Stimulated activated CD4-positive, alpha-beta T cell treated with anti-CD3 and anti-CD28 coated beads, Interleukin-1b, Interleukin-23, amount 100 ng/mL, for 24 hours (primary cell): ENCODE data around the gene WIPF3.

Experiments used
- DNase-seq, 4 experiments: peaks; one replicate each; pipeline ENCODE4 v3.0.0-alpha.2; 2020; ENCODE audit warnings: low read depth in 4 of 4, low spot score in 1 of 4

The WIPF3 gene, protein sequence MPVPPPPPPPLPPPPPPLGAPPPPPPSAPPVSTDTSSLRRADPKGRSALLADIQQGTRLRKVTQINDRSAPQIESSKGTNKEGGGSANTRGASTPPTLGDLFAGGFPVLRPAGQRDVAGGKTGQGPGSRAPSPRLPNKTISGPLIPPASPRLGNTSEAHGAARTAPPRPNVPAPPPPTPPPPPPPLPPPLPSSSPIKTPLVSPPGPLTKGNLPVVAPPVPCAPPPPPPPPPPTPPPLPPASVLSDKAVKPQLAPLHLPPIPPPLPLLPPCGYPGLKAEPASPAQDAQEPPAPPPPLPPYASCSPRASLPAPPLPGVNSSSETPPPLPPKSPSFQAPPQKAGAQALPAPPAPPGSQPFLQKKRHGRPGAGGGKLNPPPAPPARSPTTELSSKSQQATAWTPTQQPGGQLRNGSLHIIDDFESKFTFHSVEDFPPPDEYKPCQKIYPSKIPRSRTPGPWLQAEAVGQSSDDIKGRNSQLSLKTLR

DNA sequence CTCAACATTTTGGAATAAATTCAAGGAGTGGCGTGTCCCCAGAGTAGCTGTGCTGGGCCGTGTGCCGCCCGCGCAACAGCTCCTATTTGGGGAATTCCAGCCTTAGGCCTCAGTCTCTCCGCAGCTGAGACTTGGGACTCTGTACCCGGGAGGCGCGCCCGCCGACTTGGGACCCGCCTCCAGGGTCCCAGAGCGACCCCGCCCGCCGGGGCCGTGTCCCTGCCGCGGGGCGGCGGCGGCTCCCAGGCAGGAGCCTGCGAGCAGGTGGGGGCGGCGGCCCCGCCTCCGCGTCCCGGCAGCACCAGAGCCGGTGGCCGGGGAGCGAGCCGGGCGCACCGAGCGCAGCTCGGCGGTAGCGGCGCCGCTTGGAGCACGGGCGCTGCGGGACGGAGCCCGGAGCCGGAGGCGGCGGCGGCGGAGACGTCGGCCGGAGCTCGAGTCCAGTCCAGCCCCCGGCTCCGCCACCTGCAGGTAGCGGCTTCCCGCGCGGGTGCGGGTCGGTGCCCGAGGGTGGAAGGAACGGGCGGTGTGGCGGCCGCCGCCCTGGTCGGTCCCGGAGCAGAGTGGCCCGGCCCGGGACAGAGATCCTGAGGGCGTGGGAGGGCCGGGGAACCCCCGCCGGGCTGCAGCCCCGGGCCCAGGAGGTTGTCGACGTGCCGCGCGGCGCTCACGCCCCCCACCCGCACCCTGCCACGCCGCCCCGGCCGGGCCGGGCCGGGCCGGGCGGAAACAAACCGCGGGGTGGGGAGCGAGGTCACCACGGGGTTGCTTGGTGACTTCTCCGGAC lies at the start of gene WIPF3:
Gene WIPF3, plus strand, starts transcription at position 301 of the 787 bp plus-strand sequence. CDS start 28,217 bp downstream, outside the sequence.
- DNase-seq, result no peak

- DNase-seq, result no peak
These were observed 43.0 kb upstream of the WIPF3 start for GRCh38 chr7:29763266-29763665.

GRCh38 chr7:29764227-29764626 lies 42.1 kb upstream of the WIPF3 start:
- no peak for DNase-seq

GRCh38 chr7:29765490-29765889 lies 40.8 kb upstream of the WIPF3 start:
- DNase-seq, result no peak

- DNase-seq, result no peak
These were observed 35.9 kb upstream of the WIPF3 start for GRCh38 chr7:29770371-29770770.

DNA sequence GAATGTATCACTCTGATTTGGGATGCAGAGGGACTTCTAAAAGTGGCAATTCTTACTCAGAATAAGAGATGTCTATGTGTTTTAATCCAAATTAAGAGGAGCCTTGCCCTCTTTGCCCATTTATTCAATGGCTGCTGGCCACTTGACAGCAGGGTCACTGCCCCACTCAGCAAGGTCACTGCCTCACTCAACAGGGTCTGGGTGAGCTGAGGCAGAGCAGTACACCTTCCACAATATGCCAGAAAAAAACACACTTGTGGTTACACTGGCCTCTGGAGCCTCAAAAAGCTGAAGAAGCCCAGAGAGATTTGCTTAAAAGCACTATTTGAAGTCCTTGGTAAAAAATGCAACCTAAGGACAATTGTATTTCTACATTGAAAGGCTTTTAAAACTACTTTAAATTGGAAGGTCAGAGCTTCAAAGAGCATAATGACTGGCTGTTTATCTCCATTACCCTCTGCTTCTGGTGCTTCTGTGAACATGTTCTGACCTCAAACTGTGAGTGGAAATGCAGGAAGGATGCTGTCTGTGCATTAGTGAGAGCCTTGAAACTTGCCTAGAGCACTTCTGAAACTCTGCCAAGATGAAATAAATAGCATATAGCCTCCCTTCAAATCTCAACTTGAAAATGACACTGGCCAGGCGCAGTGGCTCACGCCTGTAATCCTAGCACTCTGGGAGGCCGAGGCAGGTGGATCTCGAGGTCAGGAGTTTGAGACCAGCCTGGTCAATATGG lies 35.1 kb upstream of the WIPF3 start:
- no peak for DNase-seq

DNA sequence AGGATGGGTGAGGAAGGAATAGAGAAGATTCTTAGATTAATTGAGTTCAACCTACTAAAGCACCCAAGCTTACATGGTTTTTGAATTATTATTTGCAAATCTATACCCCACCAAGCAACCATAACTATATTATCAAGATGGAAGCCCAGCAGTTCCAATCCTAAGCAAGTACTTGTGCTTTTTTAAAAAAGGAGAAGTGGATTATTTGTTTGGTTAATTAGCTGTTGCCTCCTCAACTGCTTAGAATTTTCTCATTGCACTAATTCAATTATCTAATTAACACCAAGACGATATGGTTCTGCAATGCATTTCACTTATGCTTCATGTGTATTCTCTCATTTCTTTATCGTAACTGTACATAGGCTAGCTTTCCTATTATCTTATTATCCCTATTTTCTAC lies 27.3 kb upstream of the WIPF3 start:
- DNase-seq, result no peak

DNA sequence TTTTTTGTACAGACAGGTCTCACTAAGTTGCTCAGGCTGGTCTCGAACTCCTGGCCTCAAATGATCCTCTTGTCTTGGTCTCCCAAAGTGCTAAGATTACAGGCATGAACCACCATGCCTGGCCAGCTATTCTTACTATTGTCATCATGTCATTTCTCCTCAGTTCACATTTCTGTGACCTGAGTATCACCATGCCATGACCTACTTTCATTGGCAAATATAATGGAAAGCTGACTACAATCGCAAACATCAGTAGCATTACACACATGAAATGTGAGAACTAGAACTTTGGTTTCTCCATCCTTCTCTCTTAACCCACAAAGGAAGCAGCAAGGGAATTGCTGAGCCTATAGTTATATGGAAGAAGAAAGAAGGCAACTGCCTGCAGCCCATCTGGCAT lies 26.0 kb upstream of the WIPF3 start:
- DNase-seq, result no peak

DNA sequence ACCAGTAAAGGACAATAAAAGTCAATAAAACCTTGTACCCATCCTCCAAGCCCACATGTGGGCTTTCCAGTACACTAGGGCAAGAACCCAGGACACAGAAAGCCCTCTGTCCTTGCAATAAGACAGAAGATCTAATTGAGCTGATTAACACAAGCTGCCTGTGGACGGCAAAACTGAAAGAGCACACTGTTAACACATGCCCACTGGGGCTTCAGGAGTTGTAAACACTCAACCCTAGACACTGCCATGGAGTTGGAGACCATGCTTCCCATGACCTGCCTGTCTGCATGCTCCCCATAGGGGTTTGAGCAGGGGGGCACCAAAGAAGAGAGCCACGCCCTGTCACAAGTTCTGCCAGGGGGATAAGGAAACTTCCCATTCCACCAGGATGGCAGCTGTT lies 22.6 kb upstream of the WIPF3 start:
- DNase-seq, result no peak

- no peak for DNase-seq
These were observed 12.8 kb upstream of the WIPF3 start for GRCh38 chr7:29793507-29793906.

- no peak for DNase-seq
These were observed 11.2 kb upstream of the WIPF3 start for GRCh38 chr7:29794959-29795629.

GRCh38 chr7:29795696-29796580 lies 10.4 kb upstream of the WIPF3 start:
- no peak for DNase-seq

GRCh38 chr7:29797112-29797944 lies 9.0 kb upstream of the WIPF3 start:
- DNase-seq, result no peak

- no peak for DNase-seq
These were observed 7.9 kb upstream of the WIPF3 start for GRCh38 chr7:29798422-29798821.

DNA sequence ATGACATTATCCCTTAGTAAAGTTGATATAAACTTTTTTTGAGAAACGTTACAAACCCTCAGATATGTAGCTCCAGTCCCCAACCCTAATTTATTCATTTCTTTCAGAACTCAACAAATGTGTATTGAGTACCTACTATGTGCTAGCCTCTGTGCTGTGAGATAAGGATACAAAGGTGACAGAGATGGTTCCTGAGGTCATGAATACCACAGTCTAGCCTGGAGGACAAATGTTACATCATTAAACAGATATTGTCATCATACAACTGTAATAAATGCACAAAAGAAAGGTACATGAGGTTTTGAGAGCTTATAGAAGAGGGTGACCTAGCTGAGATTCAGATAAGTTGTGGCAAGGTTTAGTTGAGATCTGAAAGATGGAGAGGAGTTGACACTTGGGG lies 4.4 kb upstream of the WIPF3 start:
- DNase-seq, result no peak

DNA sequence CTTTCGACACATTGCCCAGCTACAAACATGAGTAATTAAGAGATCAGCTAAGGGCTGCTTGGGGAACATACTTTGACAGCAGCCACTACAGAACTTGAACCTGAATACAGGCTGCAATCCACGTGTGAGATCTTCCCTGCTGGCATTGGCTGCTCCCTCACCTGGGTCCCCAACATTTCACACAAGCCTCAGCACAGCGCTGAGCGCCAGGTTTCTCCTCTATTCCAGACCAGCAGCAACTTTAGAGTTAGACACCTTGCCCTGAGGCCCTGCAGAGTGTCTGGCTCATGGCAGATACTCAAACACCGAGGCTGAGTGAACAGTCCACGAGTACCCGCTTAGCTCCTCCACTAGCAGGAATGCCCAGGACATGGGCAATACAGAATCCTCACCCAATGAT lies 1.3 kb upstream of the WIPF3 start:
- no peak for DNase-seq

DNA sequence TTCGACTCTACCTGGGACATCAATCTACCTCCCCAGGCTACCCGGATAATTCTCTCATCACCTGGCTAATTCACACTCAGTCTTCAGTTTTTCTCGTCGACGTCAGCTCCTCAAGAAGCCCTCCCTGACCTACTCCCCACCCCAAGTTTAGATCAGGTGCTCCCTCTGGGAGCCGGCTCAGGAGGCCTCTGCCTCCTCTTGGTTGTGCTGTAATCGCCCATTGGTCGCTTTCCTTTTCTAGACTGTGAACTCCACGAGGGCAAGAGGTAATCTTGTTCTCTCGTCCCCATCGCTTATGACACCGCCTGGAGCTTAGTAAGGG lies 461 bp upstream of the WIPF3 start:
- DNase-seq, result no peak

DNA sequence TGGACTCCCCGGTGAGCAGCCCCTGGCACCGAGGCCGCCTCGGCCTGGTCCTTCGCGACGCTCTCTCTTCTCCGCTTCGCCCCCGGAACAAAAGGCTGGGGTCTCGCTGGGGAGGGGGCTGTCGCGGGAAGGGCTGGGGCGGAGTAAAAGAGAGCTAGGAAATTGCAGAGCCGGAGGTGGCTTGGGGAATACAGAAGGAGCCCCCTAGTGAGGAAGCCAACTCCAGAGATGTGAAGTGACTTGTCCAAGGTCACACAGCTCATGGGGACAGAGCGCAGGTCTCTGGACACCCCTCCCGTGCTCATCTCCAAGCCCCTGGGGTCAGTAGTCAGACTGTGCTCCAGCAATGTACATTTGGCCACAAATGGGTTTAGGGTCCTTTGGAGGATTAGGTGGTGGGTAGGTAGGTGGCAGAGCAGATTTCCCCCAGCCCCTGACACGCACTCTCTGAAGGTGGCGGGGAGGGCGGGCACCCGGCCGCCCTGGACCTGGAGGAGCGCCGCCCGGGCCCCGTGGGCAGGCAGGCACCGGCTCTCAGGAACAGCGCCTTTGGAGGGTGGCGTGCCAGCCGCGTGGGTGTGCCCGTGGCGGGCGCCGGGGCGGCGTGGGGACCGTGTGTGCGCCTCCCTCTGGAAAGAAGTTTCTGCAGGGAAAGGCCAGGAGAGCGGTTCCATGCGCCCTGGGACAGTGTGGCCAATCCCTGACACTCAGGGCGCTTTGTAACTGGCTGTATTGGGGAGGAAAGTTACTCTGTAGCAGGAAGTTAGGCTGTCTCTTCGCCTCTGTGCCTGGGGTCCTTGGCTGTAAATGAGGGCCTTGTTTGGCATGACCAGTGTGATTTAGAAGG lies 910 bp downstream of the WIPF3 start:
- DNase-seq, result no peak
